ENCODE results near the gene OGDH. TPM values are rescaled to one million over a fixed set of nuclear protein-coding genes. Genes with fewer than 3 reads are reported as not detected.

OGDH gene
- total and polyA plus RNA-seq, 2 experiments from 2014 or later = 31.4 to 75.3 TPM

- H3K36me3 ChIP-seq (ENCODE audit: low read depth) = peaks cover 49% of the 10 kb centered on the region; the same call in 1 of the 2 replicates
- TF ChIP-seq EZH2 (IDR thresholded peaks at IDR 0.05; ENCODE audit: insufficient read depth, poor library complexity, severe bottlenecking) = no peak
- no peak for TF ChIP-seq EZH2phosphoT487 (IDR thresholded peaks at IDR 0.05; ENCODE audit: insufficient read depth, low read depth)
- H4K20me1 ChIP-seq (ENCODE audit: insufficient read depth) = no peaks in the 10 kb centered on the region
- no peak overlapping the region for H3K4me2 ChIP-seq (ENCODE audit: unreplicated experiment)
- H3K9me3 ChIP-seq (ENCODE audit: low read depth) = no peaks in the 10 kb centered on the region
- H3K27me3 ChIP-seq (replicated peaks; ENCODE audit: insufficient read depth) = no peaks in the 10 kb centered on the region
- DNase-seq = no peak
- in situ Hi-C loops (cut with MboI) = no loop called here
- H3K4me3 ChIP-seq = no peak overlapping the region
- WGBS, 2 experiments (ENCODE audit: low coverage in 1 of 2, low lambda C conversion rate in 2 of 2, missing lambda C conversion rate in 2 of 2) = 89% methylated on average over 16 to 17 of the region's 17 CpGs
- 0 out of 2 replicates have a peak, but pooled peaks cover 6% of the 10 kb centered on the region for H3K4me1 ChIP-seq (ENCODE audit: insufficient read depth)
- no peak overlapping the region for H3K9ac ChIP-seq
- peaks cover 13% of the 10 kb centered on the region; the same call in 1 of the 2 replicates for H3F3A ChIP-seq (ENCODE audit: insufficient read depth)
- peaks cover 51% of the 10 kb centered on the region for H3K79me2 ChIP-seq (ENCODE audit: insufficient read depth)
- no peak overlapping the region for H2AFZ ChIP-seq
- no peak overlapping the region for H3K27ac ChIP-seq
- H3K9me2 ChIP-seq (ENCODE audit: insufficient read depth) = no peaks in the 10 kb centered on the region
Measured at GRCh38 chr7:44568771-44569560, 37.5 kb upstream of the OGDH start.

- Histone ChIP-seq H3K9ac (no peak overlapping the region), H3K27me3 (replicated peaks; ENCODE audit: insufficient read depth) (no peaks in the 10 kb centered on the region), H3K27ac (no peak overlapping the region), H3K9me2 (ENCODE audit: insufficient read depth) (no peaks in the 10 kb centered on the region), H3K79me2 (ENCODE audit: insufficient read depth) (peaks cover 57% of the 10 kb centered on the region), H3K9me3 (ENCODE audit: low read depth) (no peaks in the 10 kb centered on the region), H3K4me3 (no peak overlapping the region), H3F3A (ENCODE audit: insufficient read depth) (peaks cover 13% of the 10 kb centered on the region), H3K4me2 (ENCODE audit: unreplicated experiment) (no peak overlapping the region), H4K20me1 (ENCODE audit: insufficient read depth) (no peaks in the 10 kb centered on the region), H2AFZ (no peak overlapping the region), H3K36me3 (ENCODE audit: low read depth) (peaks cover 44% of the 10 kb centered on the region; the same call in 1 of the 2 replicates), H3K4me1 (ENCODE audit: insufficient read depth) (peaks cover 6% of the 10 kb centered on the region; the same call in 1 of the 2 replicates)
- in situ Hi-C loops (cut with MboI) = no loop called here
- TF ChIP-seq EZH2phosphoT487 (IDR thresholded peaks at IDR 0.05; ENCODE audit: insufficient read depth, low read depth) (no peak), EZH2 (IDR thresholded peaks at IDR 0.05; ENCODE audit: insufficient read depth, poor library complexity, severe bottlenecking) (no peak)
- WGBS, 2 experiments (ENCODE audit: low coverage in 1 of 2, low lambda C conversion rate in 2 of 2, missing lambda C conversion rate in 2 of 2) = 91 to 93% methylated on average over 9 of the region's 9 CpGs
- DNase-seq = no peak
Measured at GRCh38 chr7:44569959-44570358, 36.5 kb upstream of the OGDH start.

- Histone ChIP-seq H3K4me3 (peak overlapping the region; percentile 83), H3K9me3 (ENCODE audit: low read depth) (no peaks in the 10 kb centered on the region), H3K27ac (peak overlapping the region; percentile 58), H3F3A (ENCODE audit: insufficient read depth) (peaks cover 17% of the 10 kb centered on the region), H3K4me2 (ENCODE audit: unreplicated experiment) (peak overlapping the region; percentile 91), H3K36me3 (ENCODE audit: low read depth) (peaks cover 40% of the 10 kb centered on the region; the same call in 1 of the 2 replicates), H3K9me2 (ENCODE audit: insufficient read depth) (no peaks in the 10 kb centered on the region), H3K4me1 (ENCODE audit: insufficient read depth) (peaks cover 6% of the 10 kb centered on the region; the same call in 1 of the 2 replicates), H3K9ac (peak overlapping the region; percentile 89), H3K27me3 (replicated peaks; ENCODE audit: insufficient read depth) (no peaks in the 10 kb centered on the region), H2AFZ (no peak overlapping the region), H3K79me2 (ENCODE audit: insufficient read depth) (peaks cover 62% of the 10 kb centered on the region), H4K20me1 (ENCODE audit: insufficient read depth) (no peaks in the 10 kb centered on the region)
- peak; percentile 68 for DNase-seq
- 28 to 38% methylated on average over 5 of the region's 5 CpGs for WGBS, 2 experiments (ENCODE audit: low coverage in 1 of 2, low lambda C conversion rate in 2 of 2, missing lambda C conversion rate in 2 of 2)
- in situ Hi-C loops (cut with MboI) = no loop called here
- no peak for TF ChIP-seq EZH2phosphoT487 (IDR thresholded peaks at IDR 0.05; ENCODE audit: insufficient read depth, low read depth)
- TF ChIP-seq EZH2 (IDR thresholded peaks at IDR 0.05; ENCODE audit: insufficient read depth, poor library complexity, severe bottlenecking) = no peak
Measured at GRCh38 chr7:44572771-44573170, 33.7 kb upstream of the OGDH start.

- no peak for TF ChIP-seq EZH2phosphoT487 (IDR thresholded peaks at IDR 0.05; ENCODE audit: insufficient read depth, low read depth)
- Histone ChIP-seq H4K20me1 (ENCODE audit: insufficient read depth) (no peaks in the 10 kb centered on the region), H2AFZ (peak within 1 kb of the TSS; percentile 74), H3K4me2 (ENCODE audit: unreplicated experiment) (peak within 1 kb of the TSS; percentile 91), H3K79me2 (ENCODE audit: insufficient read depth) (peaks cover 68% of the 10 kb centered on the region), H3K9me2 (ENCODE audit: insufficient read depth) (no peaks in the 10 kb centered on the region), H3K9me3 (ENCODE audit: low read depth) (no peaks in the 10 kb centered on the region), H3K4me3 (peak within 1 kb of the TSS; percentile 83), H3K9ac (peak within 1 kb of the TSS; percentile 89), H3K27me3 (replicated peaks; ENCODE audit: insufficient read depth) (no peaks in the 10 kb centered on the region), H3F3A (ENCODE audit: insufficient read depth) (peaks cover 10% of the 10 kb centered on the region), H3K4me1 (ENCODE audit: insufficient read depth) (peaks cover 6% of the 10 kb centered on the region; the same call in 1 of the 2 replicates), H3K36me3 (ENCODE audit: low read depth) (peaks cover 36% of the 10 kb centered on the region; the same call in 1 of the 2 replicates), H3K27ac (peak within 1 kb of the TSS; percentile 58)
- peak; percentile 98 for DNase-seq
- in situ Hi-C loops (cut with MboI) = no loop called here
- WGBS, 2 experiments (ENCODE audit: low coverage in 1 of 2, low lambda C conversion rate in 2 of 2, missing lambda C conversion rate in 2 of 2) = 1 to 2% methylated on average over 72 to 74 of the region's 74 CpGs
Measured at GRCh38 chr7:44573464-44574286, 32.8 kb upstream of the OGDH start, which contains the start of gene DDX56. Gene DDX56 (minus strand): TSS chr7:44573908. CDS start chr7:44573895, 13 bp downstream.
